Measurements from ENCODE around the gene SF3B3. TPM values are rescaled to one million over a fixed set of nuclear protein-coding genes. Genes with fewer than 3 reads are reported as not detected.

SF3B3 gene
- total and polyA plus RNA-seq, 4 donors: 73.7 to 242 (median 101) TPM

DNA sequence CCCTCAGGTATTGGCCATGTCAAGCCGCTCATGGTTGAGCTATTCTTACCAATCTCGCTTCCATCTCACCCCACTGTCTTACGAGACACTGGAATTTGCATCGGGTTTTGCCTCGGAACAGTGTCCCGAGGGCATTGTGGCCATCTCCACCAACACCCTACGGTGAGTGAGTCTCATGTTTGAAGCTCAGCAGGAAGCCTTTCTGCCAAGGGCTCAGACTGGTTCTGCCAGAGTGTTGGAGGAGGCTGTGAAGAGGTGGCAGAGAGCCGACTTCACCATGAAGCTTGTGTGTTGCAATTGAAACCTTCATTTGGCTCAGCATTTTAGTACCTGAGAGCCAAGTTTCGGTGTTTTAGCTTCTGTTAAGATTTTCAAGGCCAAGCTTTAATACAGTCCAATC lies 38.0 kb downstream of the SF3B3 start:
- H3K36me3 ChIP-seq (ENCODE audit: control insufficient read depth in 4 of 4, insufficient read depth in 4 of 4, low read length in 4 of 4): peaks cover 50 to 71% (median 61%) of the 10 kb centered on the region in 4 donors
- H3K27ac ChIP-seq (ENCODE audit: low read depth in 1 of 2, low read length in 1 of 2): no peak overlapping the region
- H3K9ac ChIP-seq (ENCODE audit: insufficient read depth in 1 of 2, low read length in 2 of 2): no peak overlapping the region
- DNase-seq (no peak), ATAC-seq (ENCODE audit: insufficient read depth, low FRiP score) (peak; percentile 27)
- H3K27me3 ChIP-seq (ENCODE audit: control insufficient read depth in 3 of 3, insufficient read depth in 3 of 3, low read length in 2 of 3): no peaks in the 10 kb centered on the region
- WGBS, 2 donors: 75 to 89% methylated on average over 9 of the region's 9 CpGs
- no peaks in the 10 kb centered on the region for H3K9me3 ChIP-seq (ENCODE audit: control insufficient read depth in 4 of 4, insufficient read depth in 3 of 4, low read length in 3 of 4)
- H3K4me3 ChIP-seq: no peak overlapping the region
- no peaks in the 10 kb centered on the region for H3K4me1 ChIP-seq (ENCODE audit: control insufficient read depth in 5 of 5, insufficient read depth in 5 of 5, low read length in 5 of 5)
- TF ChIP-seq, protein P1, sequence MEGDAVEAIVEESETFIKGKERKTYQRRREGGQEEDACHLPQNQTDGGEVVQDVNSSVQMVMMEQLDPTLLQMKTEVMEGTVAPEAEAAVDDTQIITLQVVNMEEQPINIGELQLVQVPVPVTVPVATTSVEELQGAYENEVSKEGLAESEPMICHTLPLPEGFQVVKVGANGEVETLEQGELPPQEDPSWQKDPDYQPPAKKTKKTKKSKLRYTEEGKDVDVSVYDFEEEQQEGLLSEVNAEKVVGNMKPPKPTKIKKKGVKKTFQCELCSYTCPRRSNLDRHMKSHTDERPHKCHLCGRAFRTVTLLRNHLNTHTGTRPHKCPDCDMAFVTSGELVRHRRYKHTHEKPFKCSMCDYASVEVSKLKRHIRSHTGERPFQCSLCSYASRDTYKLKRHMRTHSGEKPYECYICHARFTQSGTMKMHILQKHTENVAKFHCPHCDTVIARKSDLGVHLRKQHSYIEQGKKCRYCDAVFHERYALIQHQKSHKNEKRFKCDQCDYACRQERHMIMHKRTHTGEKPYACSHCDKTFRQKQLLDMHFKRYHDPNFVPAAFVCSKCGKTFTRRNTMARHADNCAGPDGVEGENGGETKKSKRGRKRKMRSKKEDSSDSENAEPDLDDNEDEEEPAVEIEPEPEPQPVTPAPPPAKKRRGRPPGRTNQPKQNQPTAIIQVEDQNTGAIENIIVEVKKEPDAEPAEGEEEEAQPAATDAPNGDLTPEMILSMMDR (IDR thresholded peaks at IDR 0.05; ENCODE audit: control extremely low read depth, extremely low read depth): no peak

DNA sequence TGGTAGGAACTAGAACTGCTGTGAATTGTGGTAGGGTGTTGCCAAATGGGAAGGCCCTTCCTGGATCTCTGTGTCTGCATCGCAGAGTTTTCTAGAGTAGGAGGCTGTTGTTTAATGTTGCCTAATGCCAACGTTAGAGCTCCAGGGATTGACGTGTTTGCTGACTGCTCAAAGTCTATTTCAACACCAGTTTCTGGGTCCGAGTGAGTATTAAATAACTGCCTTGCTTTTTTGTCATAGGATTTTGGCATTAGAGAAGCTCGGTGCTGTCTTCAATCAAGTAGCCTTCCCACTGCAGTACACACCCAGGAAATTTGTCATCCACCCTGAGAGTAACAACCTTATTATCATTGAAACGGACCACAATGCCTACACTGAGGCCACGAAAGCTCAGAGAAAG lies 40.0 kb downstream of the SF3B3 start:
- no peaks in the 10 kb centered on the region for H3K9me3 ChIP-seq (ENCODE audit: control insufficient read depth in 4 of 4, insufficient read depth in 3 of 4, low read length in 3 of 4)
- peaks cover 57 to 74% (median 65%) of the 10 kb centered on the region in 4 donors for H3K36me3 ChIP-seq (ENCODE audit: control insufficient read depth in 4 of 4, insufficient read depth in 4 of 4, low read length in 4 of 4)
- H3K4me1 ChIP-seq (ENCODE audit: control insufficient read depth in 5 of 5, insufficient read depth in 5 of 5, low read length in 5 of 5): no peaks in the 10 kb centered on the region
- TF ChIP-seq, protein P1 (IDR thresholded peaks at IDR 0.05; ENCODE audit: control extremely low read depth, extremely low read depth): no peak
- no peaks in the 10 kb centered on the region for H3K27me3 ChIP-seq (ENCODE audit: control insufficient read depth in 3 of 3, insufficient read depth in 3 of 3, low read length in 2 of 3)
- H3K4me3 ChIP-seq: no peak overlapping the region
- no peak overlapping the region for H3K9ac ChIP-seq (ENCODE audit: insufficient read depth in 1 of 2, low read length in 2 of 2)
- no peak for DNase-seq
- no peak overlapping the region for H3K27ac ChIP-seq (ENCODE audit: low read depth in 1 of 2, low read length in 1 of 2)
- ATAC-seq (ENCODE audit: insufficient read depth, low FRiP score): no peak
- 54 to 73% methylated on average over 7 of the region's 7 CpGs for WGBS, 2 donors

DNA sequence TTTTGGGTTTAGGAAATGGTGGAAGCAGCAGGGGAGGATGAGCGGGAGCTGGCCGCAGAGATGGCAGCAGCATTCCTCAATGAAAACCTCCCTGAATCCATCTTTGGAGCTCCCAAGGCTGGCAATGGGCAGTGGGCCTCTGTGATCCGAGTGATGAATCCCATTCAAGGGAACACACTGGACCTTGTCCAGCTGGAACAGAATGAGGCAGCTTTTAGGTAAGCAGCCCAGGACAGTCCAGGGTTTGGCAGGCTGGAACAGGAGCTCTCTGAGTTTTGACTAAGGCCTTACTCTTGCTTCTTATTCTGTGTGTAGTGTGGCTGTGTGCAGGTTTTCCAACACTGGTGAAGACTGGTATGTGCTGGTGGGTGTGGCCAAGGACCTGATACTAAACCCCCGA lies 41.4 kb downstream of the SF3B3 start:
- H3K9me3 ChIP-seq (ENCODE audit: control insufficient read depth in 4 of 4, insufficient read depth in 3 of 4, low read length in 3 of 4): no peaks in the 10 kb centered on the region
- no peak overlapping the region for H3K27ac ChIP-seq (ENCODE audit: low read depth in 1 of 2, low read length in 1 of 2)
- H3K4me1 ChIP-seq (ENCODE audit: control insufficient read depth in 5 of 5, insufficient read depth in 5 of 5, low read length in 5 of 5): no peaks in the 10 kb centered on the region
- no peak overlapping the region for H3K9ac ChIP-seq (ENCODE audit: insufficient read depth in 1 of 2, low read length in 2 of 2)
- ATAC-seq (ENCODE audit: insufficient read depth, low FRiP score): no peak
- peaks cover 62 to 72% (median 67%) of the 10 kb centered on the region in 4 donors for H3K36me3 ChIP-seq (ENCODE audit: control insufficient read depth in 4 of 4, insufficient read depth in 4 of 4, low read length in 4 of 4)
- no peaks in the 10 kb centered on the region for H3K27me3 ChIP-seq (ENCODE audit: control insufficient read depth in 3 of 3, insufficient read depth in 3 of 3, low read length in 2 of 3)
- no peak overlapping the region for H3K4me3 ChIP-seq
- WGBS, 2 donors: 89 to 91% methylated on average over 4 of the region's 4 CpGs
- TF ChIP-seq, protein P1 (IDR thresholded peaks at IDR 0.05; ENCODE audit: control extremely low read depth, extremely low read depth): no peak
- DNase-seq: no peak

DNA sequence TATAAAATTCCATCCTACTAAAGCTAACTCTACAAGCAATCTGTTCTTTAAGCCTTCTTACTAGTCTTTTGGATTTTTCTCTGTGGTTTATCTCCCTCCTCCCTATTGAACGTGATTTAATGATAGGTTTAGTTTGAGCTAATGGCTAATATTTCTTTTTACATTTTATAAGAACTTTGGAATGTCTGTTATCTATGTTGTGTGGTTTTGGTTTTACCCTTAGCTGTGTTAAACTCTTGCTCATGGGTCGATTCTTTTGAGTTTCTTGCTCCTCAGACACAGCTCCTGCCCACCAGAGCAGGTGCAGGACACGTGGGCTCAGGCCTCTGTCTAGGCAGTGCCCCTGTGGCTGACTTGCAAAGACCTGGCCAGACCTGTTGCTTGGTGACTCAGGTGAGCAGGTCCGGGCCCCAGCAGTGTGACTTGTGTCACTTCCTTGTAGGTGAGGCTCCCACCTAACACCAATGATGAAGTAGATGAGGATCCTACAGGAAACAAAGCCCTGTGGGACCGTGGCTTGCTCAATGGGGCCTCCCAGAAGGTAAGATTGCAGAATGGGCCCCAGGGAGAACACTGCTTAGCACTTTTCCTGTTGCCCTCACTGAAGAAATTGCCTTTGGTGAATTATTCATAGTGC lies 45.1 kb downstream of the SF3B3 start:
- ATAC-seq (ENCODE audit: insufficient read depth, low FRiP score) (no peak), DNase-seq (no peak)
- Histone ChIP-seq H3K9ac (ENCODE audit: insufficient read depth in 1 of 2, low read length in 2 of 2) (no peak overlapping the region), H3K9me3 (ENCODE audit: control insufficient read depth in 4 of 4, insufficient read depth in 3 of 4, low read length in 3 of 4) (no peaks in the 10 kb centered on the region), H3K27ac (ENCODE audit: low read depth in 1 of 2, low read length in 1 of 2) (no peak overlapping the region), H3K27me3 (ENCODE audit: control insufficient read depth in 3 of 3, insufficient read depth in 3 of 3, low read length in 2 of 3) (no peaks in the 10 kb centered on the region), H3K4me3 (no peak overlapping the region), H3K36me3 (ENCODE audit: control insufficient read depth in 4 of 4, insufficient read depth in 4 of 4, low read length in 4 of 4) (peaks cover 56 to 74% (median 67%) of the 10 kb centered on the region in 4 donors), H3K4me1 (ENCODE audit: control insufficient read depth in 5 of 5, insufficient read depth in 5 of 5, low read length in 5 of 5) (peaks cover 0 to 18% (median 8%) of the 10 kb centered on the region in 5 donors)
- TF ChIP-seq, protein P1 (IDR thresholded peaks at IDR 0.05; ENCODE audit: control extremely low read depth, extremely low read depth): no peak
- WGBS, 2 donors: 80 to 82% methylated on average over 5 of the region's 5 CpGs
